Muscle layer of duodenum (tissue), 2 donors: ENCODE data around the gene UBE2D1.

Experiments used
- H3K27ac ChIP-seq: one replicate; pipeline ENCODE4 v1.7.0; 2013; ENCODE audit warnings: mild to moderate bottlenecking, low read length
- H3K27me3 ChIP-seq: one replicate; pipeline ENCODE4 v1.7.0; 2013; ENCODE audit warnings: low read depth, mild to moderate bottlenecking, control low read depth, low read length
- H3K36me3 ChIP-seq, 2 donors: one replicate each; pipeline ENCODE4 v1.7.0; 2013; ENCODE audit warnings: low read length in 2 of 2, control low read depth in 1 of 2, mild to moderate bottlenecking in 1 of 2; ENCODE audit not compliant: insufficient read depth in 2 of 2, control insufficient read depth in 1 of 2
- H3K4me1 ChIP-seq, 2 donors: one replicate each; pipeline ENCODE4 v1.7.0; 2013; ENCODE audit warnings: low read length in 2 of 2, mild to moderate bottlenecking in 2 of 2, control low read depth in 1 of 2, moderate library complexity in 1 of 2; ENCODE audit not compliant: insufficient read depth in 2 of 2, control insufficient read depth in 1 of 2
- H3K4me3 ChIP-seq, 2 donors: one replicate each; pipeline ENCODE4 v1.7.0; 2013; ENCODE audit warnings: low read length in 2 of 2, low read depth in 1 of 2, mild to moderate bottlenecking in 1 of 2
- H3K9me3 ChIP-seq, 2 donors: one replicate each; pipeline ENCODE4 v1.7.0; 2013; ENCODE audit warnings: low read length in 2 of 2, control low read depth in 1 of 2, mild to moderate bottlenecking in 1 of 2; ENCODE audit not compliant: control insufficient read depth in 1 of 2
- donor health status: healthy.

Gene UBE2D1

DNA sequence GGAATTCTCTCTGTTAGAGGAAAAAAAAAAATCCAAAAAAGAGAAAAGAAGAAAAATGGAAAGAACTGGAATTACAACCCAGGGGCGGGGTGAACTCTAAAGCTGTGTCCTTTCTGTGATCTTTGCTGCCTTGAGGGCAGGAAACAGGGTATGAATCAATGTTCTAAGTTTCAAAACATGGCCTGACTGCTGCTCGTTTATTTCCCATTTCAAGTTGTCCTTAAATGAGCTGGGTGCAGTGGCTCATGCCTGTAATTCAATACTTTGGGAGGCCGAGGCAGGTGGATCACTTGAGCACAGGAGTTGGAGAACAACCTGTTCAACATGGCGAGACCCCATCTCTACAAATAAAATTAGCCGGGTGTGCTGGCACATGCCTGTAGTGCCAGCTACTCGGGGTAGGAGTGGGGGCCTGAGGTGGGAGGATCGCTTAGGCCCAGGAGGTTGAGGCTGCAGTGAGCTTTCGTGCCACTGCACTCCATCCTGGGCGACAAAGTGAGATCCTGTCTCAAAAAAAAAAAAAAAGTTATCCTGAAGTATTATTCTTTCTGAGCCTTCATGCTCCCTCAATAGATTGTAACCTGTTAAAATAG lies 25.7 kb downstream of the UBE2D1 start:
- Histone ChIP-seq H3K27me3 (no peaks in the 10 kb centered on the region), H3K4me3 (no peak overlapping the region), H3K4me1 (peaks cover 0 to 17% of the 10 kb centered on the region in 2 donors), H3K9me3 (no peaks in the 10 kb centered on the region), H3K27ac (no peak overlapping the region), H3K36me3 (peaks cover 0 to 5% of the 10 kb centered on the region in 2 donors)

DNA sequence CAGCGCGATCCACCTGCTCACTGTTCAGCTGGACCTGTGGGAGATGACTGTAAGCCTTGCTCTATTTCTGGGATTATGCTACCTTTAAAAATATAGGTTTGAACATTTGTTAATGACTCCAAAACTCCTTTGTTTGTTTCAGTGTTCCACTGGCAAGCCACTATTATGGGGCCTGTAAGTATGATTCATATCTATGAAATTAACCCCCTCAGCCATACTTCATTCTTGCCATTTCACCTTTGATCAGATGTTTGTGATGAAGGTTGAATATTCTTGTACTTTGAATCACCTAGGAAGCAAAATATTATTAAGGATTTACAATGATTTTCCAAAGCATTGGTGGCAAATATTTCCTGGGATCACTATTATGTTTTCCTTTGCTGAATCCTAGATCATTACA lies 26.5 kb downstream of the UBE2D1 start:
- Histone ChIP-seq H3K9me3 (no peaks in the 10 kb centered on the region), H3K36me3 (peaks cover 0 to 5% of the 10 kb centered on the region in 2 donors), H3K4me1 (peaks cover 0 to 13% of the 10 kb centered on the region in 2 donors), H3K27ac (no peak overlapping the region), H3K27me3 (no peaks in the 10 kb centered on the region), H3K4me3 (no peak overlapping the region)

DNA sequence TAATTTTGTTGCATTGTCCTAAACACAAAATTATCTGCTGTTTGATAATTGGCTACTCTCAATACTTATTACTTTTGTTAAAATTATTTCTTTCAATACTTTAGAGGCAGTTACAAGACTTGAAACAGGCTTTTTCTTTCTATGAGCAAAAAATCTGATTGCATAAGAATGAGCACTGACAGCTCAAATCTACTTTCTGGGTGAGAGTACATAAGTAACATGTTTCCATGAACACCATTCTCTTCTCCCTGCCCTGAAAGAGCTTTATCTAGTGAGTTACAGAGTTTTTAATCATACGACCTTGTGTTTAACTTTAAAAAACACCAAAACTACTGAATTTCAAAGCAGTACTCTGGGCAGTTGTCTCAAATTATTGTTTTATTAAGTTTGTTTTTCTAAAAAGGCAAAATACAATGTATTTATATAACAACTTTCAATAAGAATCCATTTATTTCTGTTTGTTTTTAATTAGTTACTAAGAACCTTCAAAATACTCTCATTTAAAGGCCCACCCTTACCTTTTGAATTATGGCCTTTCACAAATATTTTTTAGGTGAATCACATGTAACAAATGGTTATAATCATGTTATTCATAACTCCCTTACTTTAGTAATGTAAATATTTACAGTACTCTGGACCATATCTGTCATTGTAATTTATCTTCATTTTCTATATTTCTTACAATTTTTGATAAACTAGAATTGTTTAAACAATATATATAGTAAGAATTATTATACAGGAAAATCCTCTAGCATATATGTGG lies 27.4 kb downstream of the UBE2D1 start:
- H3K9me3 ChIP-seq: no peaks in the 10 kb centered on the region
- no peak overlapping the region for H3K4me3 ChIP-seq
- H3K27ac ChIP-seq: no peak overlapping the region
- peaks cover 0 to 5% of the 10 kb centered on the region in 2 donors for H3K36me3 ChIP-seq
- H3K27me3 ChIP-seq: no peaks in the 10 kb centered on the region
- H3K4me1 ChIP-seq: peaks cover 0 to 13% of the 10 kb centered on the region in 2 donors

DNA sequence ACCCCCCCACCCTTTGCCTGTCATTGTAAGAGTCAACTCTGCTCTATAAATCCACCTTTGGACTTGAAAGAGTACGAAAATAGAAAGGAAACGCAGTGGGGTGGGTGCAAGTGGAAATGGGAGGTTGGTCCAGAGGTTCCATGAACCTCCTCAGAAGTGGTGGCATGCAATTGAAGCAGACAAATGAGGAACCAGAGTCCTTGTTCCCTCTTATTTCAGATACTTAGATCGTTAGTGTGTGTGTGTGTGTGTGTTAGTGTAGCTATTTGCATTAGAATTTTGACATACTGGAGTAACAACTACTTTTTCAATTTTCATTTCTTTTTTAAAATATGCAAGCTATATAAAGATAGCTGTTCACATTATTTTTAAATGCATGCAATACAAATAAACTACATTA lies 32.3 kb downstream of the UBE2D1 start:
- Histone ChIP-seq H3K27me3 (no peaks in the 10 kb centered on the region), H3K4me3 (no peak overlapping the region), H3K9me3 (no peaks in the 10 kb centered on the region), H3K27ac (no peak overlapping the region), H3K36me3 (peaks cover 0 to 5% of the 10 kb centered on the region in 2 donors), H3K4me1 (peaks cover 0 to 1% of the 10 kb centered on the region in 2 donors)

DNA sequence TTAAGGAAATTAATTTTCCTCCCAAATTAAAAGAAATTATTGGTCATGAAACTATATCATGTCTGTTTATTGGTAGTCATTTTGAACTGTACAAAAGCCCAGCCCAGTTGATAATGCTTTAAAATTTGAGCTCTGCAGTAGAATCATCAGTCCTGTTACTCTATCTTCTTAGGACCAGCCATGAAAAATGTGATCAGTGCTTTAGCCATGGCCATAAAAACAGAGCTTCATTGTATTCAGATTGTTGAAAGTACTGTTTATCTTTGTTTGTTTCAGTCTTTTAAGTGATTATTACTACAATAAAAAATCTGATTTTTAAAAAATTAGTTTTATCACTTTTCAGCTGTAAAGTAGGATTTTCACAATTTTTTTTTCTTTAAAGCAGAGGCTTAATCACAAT lies 36.7 kb downstream of the UBE2D1 start:
- no peaks in the 10 kb centered on the region for H3K36me3 ChIP-seq
- no peaks in the 10 kb centered on the region for H3K27me3 ChIP-seq
- H3K4me3 ChIP-seq: no peak overlapping the region
- no peaks in the 10 kb centered on the region for H3K9me3 ChIP-seq
- no peak overlapping the region for H3K27ac ChIP-seq
- no peaks in the 10 kb centered on the region for H3K4me1 ChIP-seq

DNA sequence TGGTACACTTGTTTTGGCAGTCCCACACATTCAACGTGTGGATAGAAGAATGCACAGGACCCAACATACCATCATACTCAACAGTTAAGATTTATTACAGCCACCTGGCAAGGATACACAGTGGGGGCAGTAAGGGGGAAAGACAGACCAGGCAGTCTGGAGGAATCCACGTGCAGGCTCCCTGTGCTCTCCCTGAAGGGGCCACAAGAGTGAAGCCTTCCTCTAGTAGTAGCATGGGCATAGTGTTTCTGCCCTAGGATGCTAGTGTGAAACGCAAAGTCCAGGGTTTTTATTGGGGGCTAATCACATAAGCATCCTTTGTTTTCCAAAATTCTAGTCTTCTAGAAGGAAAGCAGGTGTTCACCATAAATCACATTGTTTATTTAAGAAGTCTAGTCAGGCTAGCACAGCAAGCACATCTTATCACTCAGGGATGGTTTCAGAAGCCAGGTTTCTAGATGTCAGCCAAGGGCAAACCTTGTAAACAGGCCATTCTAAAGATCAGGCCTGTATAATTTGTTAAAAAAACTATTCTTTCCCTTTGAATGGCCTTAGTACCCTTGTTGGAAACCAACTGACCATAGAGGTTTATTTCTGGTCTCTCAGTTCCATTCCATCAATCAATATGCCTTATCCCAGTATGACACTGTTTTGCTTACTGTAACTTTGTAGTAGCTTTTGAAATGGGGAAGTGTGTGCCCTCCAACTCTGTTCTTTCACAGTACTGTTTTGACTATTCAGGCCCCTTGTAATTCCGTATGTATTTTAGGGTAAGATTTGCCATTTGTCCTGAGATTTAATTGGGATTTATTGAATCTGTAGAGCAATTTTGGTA lies 38.0 kb downstream of the UBE2D1 start:
- H3K9me3 ChIP-seq: no peaks in the 10 kb centered on the region
- no peak overlapping the region for H3K4me3 ChIP-seq
- H3K4me1 ChIP-seq: no peaks in the 10 kb centered on the region
- no peak overlapping the region for H3K27ac ChIP-seq
- H3K36me3 ChIP-seq: no peaks in the 10 kb centered on the region
- H3K27me3 ChIP-seq: no peaks in the 10 kb centered on the region

DNA sequence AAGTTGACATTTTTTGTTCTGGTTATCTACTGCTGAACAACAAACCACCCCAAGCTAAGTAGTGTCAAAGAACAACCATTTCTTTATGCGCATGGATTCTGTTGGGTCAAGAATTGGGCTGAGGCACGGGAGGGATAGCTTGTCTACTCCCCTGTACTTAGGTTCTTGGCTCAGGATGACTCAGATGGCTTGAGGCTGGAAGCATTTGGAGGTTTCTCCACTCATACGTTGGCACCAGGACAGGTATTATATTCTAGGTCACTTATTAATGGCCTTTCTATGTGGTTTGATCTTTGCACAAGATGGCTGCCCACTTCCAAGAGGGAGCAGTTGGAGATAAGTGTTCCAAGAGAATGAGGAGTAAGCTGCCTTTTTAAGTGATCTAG lies 38.6 kb downstream of the UBE2D1 start:
- no peaks in the 10 kb centered on the region for H3K4me1 ChIP-seq
- H3K9me3 ChIP-seq: no peaks in the 10 kb centered on the region
- H3K27ac ChIP-seq: no peak overlapping the region
- no peaks in the 10 kb centered on the region for H3K27me3 ChIP-seq
- no peaks in the 10 kb centered on the region for H3K36me3 ChIP-seq
- H3K4me3 ChIP-seq: no peak overlapping the region

DNA sequence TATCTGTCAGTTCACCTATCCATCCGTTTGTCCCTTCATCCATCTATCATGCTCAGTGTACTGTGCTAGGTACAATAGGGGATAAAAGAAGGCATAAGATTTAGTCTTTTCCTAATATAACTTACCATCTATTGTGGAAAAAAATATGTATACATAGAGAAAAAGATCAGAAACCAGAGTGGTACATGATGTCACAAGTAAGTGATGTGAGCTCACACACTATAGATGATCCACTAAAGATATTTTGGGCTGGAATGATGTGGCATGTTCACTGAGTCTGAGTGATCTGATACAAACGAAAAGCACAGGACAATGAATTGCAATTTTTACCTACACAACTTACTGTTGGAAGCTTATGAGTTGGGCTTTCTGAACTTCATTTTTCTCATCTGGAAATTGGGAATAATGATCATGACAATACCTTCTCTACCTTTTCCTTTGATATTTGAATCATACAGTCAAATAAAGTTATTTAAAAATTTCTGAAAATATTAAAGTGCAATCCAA lies 47.7 kb downstream of the UBE2D1 start:
- Histone ChIP-seq H3K27me3 (no peaks in the 10 kb centered on the region), H3K9me3 (no peaks in the 10 kb centered on the region), H3K4me3 (no peak overlapping the region), H3K4me1 (peaks cover 0 to 10% of the 10 kb centered on the region in 2 donors), H3K36me3 (peaks cover 0 to 2% of the 10 kb centered on the region in 2 donors), H3K27ac (no peak overlapping the region)

DNA sequence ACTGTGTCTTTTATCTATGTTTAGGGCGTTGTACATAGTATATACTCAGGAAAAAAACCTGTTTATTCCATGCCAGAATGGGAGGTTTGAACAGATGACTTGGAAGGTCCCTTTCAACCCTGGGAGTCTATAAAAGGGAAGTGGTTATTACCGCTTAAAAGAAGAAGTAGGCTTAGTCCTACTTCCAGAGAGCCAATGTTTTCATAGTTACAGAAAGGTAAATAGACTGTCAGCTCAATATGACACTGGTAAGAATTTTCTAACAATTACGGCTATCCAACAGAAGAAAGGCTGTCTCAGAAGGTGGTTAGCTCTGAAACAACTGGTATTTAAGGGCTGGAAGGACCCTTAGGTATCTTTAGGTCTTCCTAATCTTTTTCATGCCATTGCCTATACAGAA lies 49.3 kb downstream of the UBE2D1 start:
- Histone ChIP-seq H3K4me1 (peaks cover 0 to 10% of the 10 kb centered on the region in 2 donors), H3K9me3 (no peaks in the 10 kb centered on the region), H3K36me3 (peaks cover 10 to 14% of the 10 kb centered on the region in 2 donors), H3K27me3 (no peaks in the 10 kb centered on the region), H3K4me3 (peak overlapping the region; percentile 94 to 95), H3K27ac (peak overlapping the region; percentile 90)

DNA sequence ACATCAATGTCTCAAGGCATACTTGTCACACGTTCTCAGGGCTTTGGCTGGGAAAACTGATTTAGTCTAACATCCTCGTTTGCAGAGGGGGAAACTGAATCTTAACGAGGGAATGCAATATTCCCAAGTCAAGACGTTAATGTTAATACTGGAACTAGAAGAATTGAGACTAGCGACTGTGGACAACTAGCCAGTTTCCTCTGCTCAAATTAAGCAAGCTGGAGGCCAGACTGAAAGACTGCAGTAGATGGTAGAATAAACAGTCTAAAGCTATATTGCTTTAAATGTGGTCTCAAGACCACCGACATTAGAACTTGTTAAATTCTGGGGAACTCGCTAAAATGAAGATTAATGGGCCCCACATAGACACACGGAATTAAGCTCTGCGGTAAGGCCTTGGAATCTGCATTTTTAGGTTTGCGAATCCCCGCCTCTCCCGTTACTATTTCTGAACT lies 49.8 kb downstream of the UBE2D1 start:
- peaks cover 0 to 10% of the 10 kb centered on the region in 2 donors for H3K4me1 ChIP-seq
- peaks cover 14 to 19% of the 10 kb centered on the region in 2 donors for H3K36me3 ChIP-seq
- H3K27ac ChIP-seq: peak overlapping the region; percentile 90
- H3K27me3 ChIP-seq: no peaks in the 10 kb centered on the region
- peak overlapping the region; percentile 94 to 95 for H3K4me3 ChIP-seq
- no peaks in the 10 kb centered on the region for H3K9me3 ChIP-seq
